Uterus (tissue), 2 donors: Measurements from ENCODE around the gene ITGA11.

Source experiments
- POLR2A ChIP-seq, 2 donors: fragments of 450-650 bp; IDR thresholded peaks; one replicate each; pipeline ENCODE4 v1.6.1; 2016; ENCODE audit warnings: antibody characterized with exemption in 2 of 2, mild to moderate bottlenecking in 1 of 2, moderate library complexity in 1 of 2
- TF ChIP-seq, protein P1 (sequence below), 4 experiments: fragments of 200-600 bp in 2 of 4; fragments of 450-650 bp in 2 of 4; sonication (generic) in 2 of 4; IDR thresholded peaks; one replicate each; pipeline ENCODE4 v1.5.1; 2016 to 2019; ENCODE audit warnings: antibody characterized with exemption in 4 of 4, mild to moderate bottlenecking in 2 of 4, moderate library complexity in 1 of 4

DNA sequence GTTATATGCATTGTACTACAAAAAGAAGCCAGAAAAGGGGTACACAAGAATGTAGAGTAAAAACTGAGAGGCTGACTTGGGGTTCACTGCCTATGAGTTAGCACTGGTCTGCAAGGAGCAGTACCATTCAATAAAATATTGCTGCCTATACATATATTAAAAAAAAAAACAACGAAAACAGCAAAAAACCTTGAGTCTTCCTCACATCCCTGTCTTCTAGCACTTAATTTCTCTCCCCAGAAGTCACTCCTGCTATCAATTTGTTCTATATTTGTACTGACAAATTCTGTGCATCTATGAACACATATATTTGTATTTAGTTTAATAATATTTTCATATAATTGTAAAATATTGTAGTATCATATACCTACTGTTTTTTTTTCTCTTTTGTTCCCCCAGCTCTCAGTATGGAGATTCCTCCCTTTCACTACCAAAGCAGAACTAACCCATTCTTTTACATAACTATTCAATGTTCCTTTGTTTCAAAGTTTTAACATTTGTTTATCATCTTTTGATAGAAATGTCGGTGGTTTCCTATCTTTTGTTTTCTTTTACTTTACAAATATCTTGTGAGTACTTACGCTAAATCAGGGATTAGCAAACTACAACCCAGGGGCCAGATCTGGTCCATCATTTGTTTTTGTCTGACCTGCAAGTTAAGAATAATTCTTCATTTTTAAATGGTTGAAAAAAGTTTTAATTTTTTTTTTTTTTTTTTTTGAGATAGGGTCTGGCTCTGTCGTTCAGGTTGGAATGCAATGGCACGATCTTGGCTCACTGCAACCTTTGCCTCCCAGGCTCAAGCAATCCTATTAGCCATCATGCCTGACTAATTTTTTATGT, 169.2 kb downstream of the ITGA11 start:
- TF ChIP-seq, protein P1, sequence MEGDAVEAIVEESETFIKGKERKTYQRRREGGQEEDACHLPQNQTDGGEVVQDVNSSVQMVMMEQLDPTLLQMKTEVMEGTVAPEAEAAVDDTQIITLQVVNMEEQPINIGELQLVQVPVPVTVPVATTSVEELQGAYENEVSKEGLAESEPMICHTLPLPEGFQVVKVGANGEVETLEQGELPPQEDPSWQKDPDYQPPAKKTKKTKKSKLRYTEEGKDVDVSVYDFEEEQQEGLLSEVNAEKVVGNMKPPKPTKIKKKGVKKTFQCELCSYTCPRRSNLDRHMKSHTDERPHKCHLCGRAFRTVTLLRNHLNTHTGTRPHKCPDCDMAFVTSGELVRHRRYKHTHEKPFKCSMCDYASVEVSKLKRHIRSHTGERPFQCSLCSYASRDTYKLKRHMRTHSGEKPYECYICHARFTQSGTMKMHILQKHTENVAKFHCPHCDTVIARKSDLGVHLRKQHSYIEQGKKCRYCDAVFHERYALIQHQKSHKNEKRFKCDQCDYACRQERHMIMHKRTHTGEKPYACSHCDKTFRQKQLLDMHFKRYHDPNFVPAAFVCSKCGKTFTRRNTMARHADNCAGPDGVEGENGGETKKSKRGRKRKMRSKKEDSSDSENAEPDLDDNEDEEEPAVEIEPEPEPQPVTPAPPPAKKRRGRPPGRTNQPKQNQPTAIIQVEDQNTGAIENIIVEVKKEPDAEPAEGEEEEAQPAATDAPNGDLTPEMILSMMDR (IDR thresholded peaks at IDR 0.05) = no peak
- TF ChIP-seq POLR2A (IDR thresholded peaks at IDR 0.05) = no peak
